Adrenal gland (tissue), 5 donors: ENCODE measurements around the gene DOCK10.

Experiments
- CTCF ChIP-seq, 6 experiments: fragments of 450-650 bp in 4 of 6; fragments of 200-600 bp in 2 of 6; sonication (generic) in 1 of 6; IDR thresholded peaks; 1 replicate in 5 of 6; 2 replicates in 1 of 6; pipeline versions ENCODE4 v1.5.1 to v1.8.0; 2016 to 2021; ENCODE audit warnings: antibody characterized with exemption in 6 of 6, mild to moderate bottlenecking in 2 of 6, moderate library complexity in 1 of 6
- POLR2A ChIP-seq, 2 donors: fragments of 450-650 bp; IDR thresholded peaks; one replicate each; pipeline ENCODE4 v1.6.1; 2017; ENCODE audit warnings: antibody characterized with exemption in 2 of 2, mild to moderate bottlenecking in 2 of 2, moderate library complexity in 1 of 2
- donor health status: DM: no; HTN: no; CAD: no.

- no peak for TF ChIP-seq CTCF (IDR thresholded peaks at IDR 0.05)
- TF ChIP-seq POLR2A (IDR thresholded peaks at IDR 0.05), result no peak
Observed at GRCh38 chr2:225008935-225009334, 33.3 kb downstream of the DOCK10 start.
